ENCODE measurements around the gene SGTA. TPM values are rescaled to one million over a fixed set of nuclear protein-coding genes. Genes with fewer than 3 reads are reported as not detected.

Gene SGTA
- total and polyA plus RNA-seq, 2 of the 13 experiments (the other 11 are each of a cell fraction or from before 2014, with no cell fraction given), result 43.9 to 47.4 TPM

GRCh38 chr19:2762783-2763496 is 20.1 kb downstream of the SGTA start:
- H3K79me2 ChIP-seq (ENCODE audit: insufficient read depth, low read length), result no peaks in the 10 kb centered on the region
- no peaks in the 10 kb centered on the region for H3K9me3 ChIP-seq (ENCODE audit: low read length)
- H3K27ac ChIP-seq (ENCODE audit: extremely low read length, insufficient read depth, low read length), result no peak overlapping the region
- H3K4me1 ChIP-seq (ENCODE audit: insufficient read depth, low read length), result no peaks in the 10 kb centered on the region
- BruUV-seq (replicated peaks), result no TSS peak
- H2AFZ ChIP-seq (ENCODE audit: low read length), result no peak overlapping the region
- H3K9ac ChIP-seq (ENCODE audit: insufficient read depth, low read depth, low read length), result no peak overlapping the region
- ChIA-PET POLR2A (no interaction called here), CTCF (ENCODE audit: low intra/inter-chr PET ratio, low total read pairs) (no interaction called here)
- no peak for DNase-seq (ENCODE audit: low spot score)
- WGBS (ENCODE audit: low lambda C conversion rate), result 92% methylated on average over 9 of the region's 23 CpGs
- no peak for ATAC-seq
- H3K4me2 ChIP-seq (ENCODE audit: low read depth, low read length), result no peak overlapping the region
- no peak overlapping the region for H3K4me3 ChIP-seq (replicated peaks in 1 of 3; ENCODE audit: insufficient read depth in 1 of 3, low read depth in 2 of 3, low read length in 3 of 3)
- in situ Hi-C loops (cut with HindIII; ENCODE audit: extremely low pct_ligation_motif_present, low pct_unique_long_range_greater_than_20kb), result no loop called here
- no peak for FAIRE-seq
- intact Hi-C loops (cut with micrococcal nuclease; ENCODE audit: unreplicated experiment), result no loop called here
- no peaks in the 10 kb centered on the region for H3K27me3 ChIP-seq (ENCODE audit: control insufficient read depth in 1 of 2, insufficient read depth in 2 of 2, low read length in 2 of 2)
- peaks cover 35 to 75% of the 10 kb centered on the region in 2 experiments; a peak in 4 of 5 replicates for H3K36me3 ChIP-seq (replicated peaks in 1 of 2; ENCODE audit: control insufficient read depth in 1 of 2, insufficient read depth in 2 of 2, low read length in 2 of 2)
- H4K20me1 ChIP-seq (ENCODE audit: insufficient read depth, low read length), result no peaks in the 10 kb centered on the region
- TF ChIP-seq KLF12 (CRISPR knock-in tag; IDR thresholded peaks at IDR 0.05; ENCODE audit: borderline replicate concordance), result no peak
- no peak for TF ChIP-seq ZMAT3 (CRISPR knock-in tag; conservative IDR thresholded peaks at IDR 0.05)
- TF ChIP-seq, protein P1, sequence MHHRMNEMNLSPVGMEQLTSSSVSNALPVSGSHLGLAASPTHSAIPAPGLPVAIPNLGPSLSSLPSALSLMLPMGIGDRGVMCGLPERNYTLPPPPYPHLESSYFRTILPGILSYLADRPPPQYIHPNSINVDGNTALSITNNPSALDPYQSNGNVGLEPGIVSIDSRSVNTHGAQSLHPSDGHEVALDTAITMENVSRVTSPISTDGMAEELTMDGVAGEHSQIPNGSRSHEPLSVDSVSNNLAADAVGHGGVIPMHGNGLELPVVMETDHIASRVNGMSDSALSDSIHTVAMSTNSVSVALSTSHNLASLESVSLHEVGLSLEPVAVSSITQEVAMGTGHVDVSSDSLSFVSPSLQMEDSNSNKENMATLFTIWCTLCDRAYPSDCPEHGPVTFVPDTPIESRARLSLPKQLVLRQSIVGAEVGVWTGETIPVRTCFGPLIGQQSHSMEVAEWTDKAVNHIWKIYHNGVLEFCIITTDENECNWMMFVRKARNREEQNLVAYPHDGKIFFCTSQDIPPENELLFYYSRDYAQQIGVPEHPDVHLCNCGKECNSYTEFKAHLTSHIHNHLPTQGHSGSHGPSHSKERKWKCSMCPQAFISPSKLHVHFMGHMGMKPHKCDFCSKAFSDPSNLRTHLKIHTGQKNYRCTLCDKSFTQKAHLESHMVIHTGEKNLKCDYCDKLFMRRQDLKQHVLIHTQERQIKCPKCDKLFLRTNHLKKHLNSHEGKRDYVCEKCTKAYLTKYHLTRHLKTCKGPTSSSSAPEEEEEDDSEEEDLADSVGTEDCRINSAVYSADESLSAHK (CRISPR knock-in tag; IDR thresholded peaks at IDR 0.05; ENCODE audit: borderline replicate concordance), result no peak
- TF ChIP-seq MTERF4 (CRISPR knock-in tag; IDR thresholded peaks at IDR 0.05), result no peak
- TF ChIP-seq, protein P2, sequence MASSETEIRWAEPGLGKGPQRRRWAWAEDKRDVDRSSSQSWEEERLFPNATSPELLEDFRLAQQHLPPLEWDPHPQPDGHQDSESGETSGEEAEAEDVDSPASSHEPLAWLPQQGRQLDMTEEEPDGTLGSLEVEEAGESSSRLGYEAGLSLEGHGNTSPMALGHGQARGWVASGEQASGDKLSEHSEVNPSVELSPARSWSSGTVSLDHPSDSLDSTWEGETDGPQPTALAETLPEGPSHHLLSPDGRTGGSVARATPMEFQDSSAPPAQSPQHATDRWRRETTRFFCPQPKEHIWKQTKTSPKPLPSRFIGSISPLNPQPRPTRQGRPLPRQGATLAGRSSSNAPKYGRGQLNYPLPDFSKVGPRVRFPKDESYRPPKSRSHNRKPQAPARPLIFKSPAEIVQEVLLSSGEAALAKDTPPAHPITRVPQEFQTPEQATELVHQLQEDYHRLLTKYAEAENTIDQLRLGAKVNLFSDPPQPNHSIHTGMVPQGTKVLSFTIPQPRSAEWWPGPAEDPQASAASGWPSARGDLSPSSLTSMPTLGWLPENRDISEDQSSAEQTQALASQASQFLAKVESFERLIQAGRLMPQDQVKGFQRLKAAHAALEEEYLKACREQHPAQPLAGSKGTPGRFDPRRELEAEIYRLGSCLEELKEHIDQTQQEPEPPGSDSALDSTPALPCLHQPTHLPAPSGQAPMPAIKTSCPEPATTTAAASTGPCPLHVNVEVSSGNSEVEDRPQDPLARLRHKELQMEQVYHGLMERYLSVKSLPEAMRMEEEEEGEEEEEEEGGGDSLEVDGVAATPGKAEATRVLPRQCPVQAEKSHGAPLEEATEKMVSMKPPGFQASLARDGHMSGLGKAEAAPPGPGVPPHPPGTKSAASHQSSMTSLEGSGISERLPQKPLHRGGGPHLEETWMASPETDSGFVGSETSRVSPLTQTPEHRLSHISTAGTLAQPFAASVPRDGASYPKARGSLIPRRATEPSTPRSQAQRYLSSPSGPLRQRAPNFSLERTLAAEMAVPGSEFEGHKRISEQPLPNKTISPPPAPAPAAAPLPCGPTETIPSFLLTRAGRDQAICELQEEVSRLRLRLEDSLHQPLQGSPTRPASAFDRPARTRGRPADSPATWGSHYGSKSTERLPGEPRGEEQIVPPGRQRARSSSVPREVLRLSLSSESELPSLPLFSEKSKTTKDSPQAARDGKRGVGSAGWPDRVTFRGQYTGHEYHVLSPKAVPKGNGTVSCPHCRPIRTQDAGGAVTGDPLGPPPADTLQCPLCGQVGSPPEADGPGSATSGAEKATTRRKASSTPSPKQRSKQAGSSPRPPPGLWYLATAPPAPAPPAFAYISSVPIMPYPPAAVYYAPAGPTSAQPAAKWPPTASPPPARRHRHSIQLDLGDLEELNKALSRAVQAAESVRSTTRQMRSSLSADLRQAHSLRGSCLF (CRISPR knock-in tag; IDR thresholded peaks at IDR 0.05; ENCODE audit: borderline replicate concordance), result no peak
- TF ChIP-seq SMC3 (IDR thresholded peaks at IDR 0.05; ENCODE audit: low read length), result no peak
- TF ChIP-seq MAFG (CRISPR knock-in tag; IDR thresholded peaks at IDR 0.05), result no peak

Data from HepG2 (cell line).